GM12878 (cell line): ENCODE measurements around the gene SLC2A4. TPM values are rescaled to one million over a fixed set of nuclear protein-coding genes. Genes with fewer than 3 reads are reported as not detected.

ENCODE experiments used
- BHLHE40 ChIP-seq, 2 experiments: fragments of 450-650 bp in 1 of 2; IDR thresholded peaks; 2 replicates each; pipeline ENCODE4 v1.6.1; 2011 to 2017; ENCODE audit warnings: low read depth in 2 of 2, borderline replicate concordance in 1 of 2, improper control_type of control experiment in 1 of 2, low read length in 1 of 2, mild to moderate bottlenecking in 1 of 2
- CHD2 ChIP-seq: IDR thresholded peaks from 2 replicates; pipeline ENCODE4 v1.6.1; 2011; ENCODE audit warnings: low read depth, low read length, improper control_type of control experiment, borderline replicate concordance
- CREB1 ChIP-seq: IDR thresholded peaks from 2 replicates; pipeline ENCODE4 v1.6.1; 2012; ENCODE audit warnings: low read depth, mild to moderate bottlenecking, inconsistent platforms
- EGR1 ChIP-seq, 2 experiments: IDR thresholded peaks; 1 replicate in 1 of 2; 2 replicates in 1 of 2; pipeline ENCODE4 v1.6.1; 2011 to 2012; ENCODE audit warnings: low read depth in 2 of 2, low read length in 2 of 2, borderline replicate concordance in 1 of 2, mild to moderate bottlenecking in 1 of 2, moderate library complexity in 1 of 2
- GATAD2B ChIP-seq: fragments of 450-650 bp; conservative IDR thresholded peaks from 2 replicates; pipeline ENCODE4 v1.6.1; 2017; ENCODE audit warnings: low read depth, mild to moderate bottlenecking, moderate library complexity
- HCFC1 ChIP-seq: fragments of 150-350 bp; IDR thresholded peaks from 2 replicates; pipeline ENCODE4 v1.6.1; 2014; ENCODE audit warnings: low read length
- HDGF ChIP-seq: fragments of 450-650 bp; IDR thresholded peaks from 2 replicates; pipeline ENCODE4 v1.6.1; 2016; ENCODE audit warnings: antibody characterized with exemption
- KLF5 ChIP-seq: fragments of 450-650 bp; IDR thresholded peaks from 2 replicates; pipeline ENCODE4 v1.6.1; 2014; ENCODE audit warnings: mild to moderate bottlenecking; ENCODE audit not compliant: partially characterized antibody
- LARP7 ChIP-seq: fragments of 450-650 bp; IDR thresholded peaks from 2 replicates; pipeline ENCODE4 v1.6.1; 2017; ENCODE audit warnings: mild to moderate bottlenecking
- MEF2B ChIP-seq: fragments of 450-650 bp; IDR thresholded peaks from 2 replicates; pipeline ENCODE4 v1.6.1; 2018; ENCODE audit warnings: mild to moderate bottlenecking, moderate library complexity; ENCODE audit not compliant: partially characterized antibody, poor library complexity, severe bottlenecking
- NFYB ChIP-seq: IDR thresholded peaks from 2 replicates; pipeline ENCODE4 v1.6.1; 2011; ENCODE audit warnings: low read depth, mild to moderate bottlenecking, low read length, improper control_type of control experiment, moderate library complexity; ENCODE audit not compliant: insufficient read depth
- PAX5 ChIP-seq: IDR thresholded peaks from 2 replicates; pipeline ENCODE4 v1.6.1; 2011; ENCODE audit warnings: low read depth, low read length, borderline replicate concordance
- PML ChIP-seq: IDR thresholded peaks from 2 replicates; pipeline ENCODE4 v1.6.1; 2012; ENCODE audit warnings: low read length, inconsistent platforms
- POLR2A ChIP-seq: IDR thresholded peaks from 2 replicates; pipeline ENCODE4 v1.6.1; 2011; ENCODE audit warnings: low read depth, mild to moderate bottlenecking, low read length
- SRF ChIP-seq, 2 experiments: IDR thresholded peaks; 2 replicates each; pipeline ENCODE4 v1.6.1; 2011; ENCODE audit warnings: low read depth in 2 of 2, low read length in 2 of 2, mild to moderate bottlenecking in 1 of 2, moderate library complexity in 1 of 2
- TCF7 ChIP-seq: IDR thresholded peaks from 2 replicates; pipeline ENCODE4 v1.6.1; 2014; ENCODE audit warnings: antibody characterized with exemption, borderline replicate concordance
- ZBED1 ChIP-seq: IDR thresholded peaks from 2 replicates; pipeline ENCODE4 v1.6.1; 2016; ENCODE audit warnings: borderline replicate concordance
- ZNF274 ChIP-seq: IDR thresholded peaks from one replicate; pipeline ENCODE4 v1.8.0; 2011; ENCODE audit not compliant: insufficient read length, insufficient read depth
- ZSCAN29 ChIP-seq: fragments of 450-650 bp; IDR thresholded peaks from 2 replicates; pipeline ENCODE4 v1.6.1; 2017; ENCODE audit warnings: mild to moderate bottlenecking, moderate library complexity
- polyA plus RNA-seq, 11 experiments: library from polyadenylated mRNA; depleted of rRNA in 4 of 11; unstranded in 6 of 11; stranded (reverse) in 5 of 11; fragments of >200 nt; fragmentation: Nextera tagmentation in 4 of 11; fragmentation: Illumina TruSeq in 1 of 11; extraction: Ambion mirVana in 4 of 11; extraction: Trizol in 1 of 11; gene quantifications; 1 replicate in 1 of 11; 2 replicates in 10 of 11; pipeline versions ENCODE4 v1.2.1 to v1.2.3, GENCODE V29; 2011 to 2016; ENCODE audit warnings: inconsistent platforms in 2 of 11, missing spikeins in 2 of 11, low read depth in 1 of 11
- total RNA-seq, 4 experiments: library from RNA; depleted of rRNA in 3 of 4; stranded (reverse); fragments of >200 nt in 3 of 4; fragmentation: Illumina TruSeq in 1 of 4; extraction: Trizol in 1 of 4; gene quantifications; 2 replicates each; pipeline versions ENCODE4 v1.2.1 to v1.2.3, GENCODE V29; 2013 to 2021
- TF ChIP-seq, protein P1 (sequence below): fragments of 450-650 bp; IDR thresholded peaks from 2 replicates; pipeline ENCODE4 v1.6.1; 2018; ENCODE audit warnings: mild to moderate bottlenecking, low read depth, moderate library complexity; ENCODE audit not compliant: partially characterized antibody
- TF ChIP-seq, protein P2 (sequence below): IDR thresholded peaks from 2 replicates; pipeline ENCODE4 v1.6.1; 2012; ENCODE audit warnings: low read depth, low read length, improper control_type of control experiment
- TF ChIP-seq, protein P3 (sequence below): fragments of 450-650 bp; formaldehyde crosslinking; IDR thresholded peaks from 2 replicates; pipeline ENCODE4 v1.4.0; 2020; ENCODE audit warnings: mild to moderate bottlenecking, moderate library complexity

The SLC2A4 gene
- total and polyA plus RNA-seq, 10 of the 15 experiments (the other 5 are each of a cell fraction or from before 2014, with no cell fraction given): 0.03 to 0.23 (median 0.04) TPM; not detected in 4

DNA sequence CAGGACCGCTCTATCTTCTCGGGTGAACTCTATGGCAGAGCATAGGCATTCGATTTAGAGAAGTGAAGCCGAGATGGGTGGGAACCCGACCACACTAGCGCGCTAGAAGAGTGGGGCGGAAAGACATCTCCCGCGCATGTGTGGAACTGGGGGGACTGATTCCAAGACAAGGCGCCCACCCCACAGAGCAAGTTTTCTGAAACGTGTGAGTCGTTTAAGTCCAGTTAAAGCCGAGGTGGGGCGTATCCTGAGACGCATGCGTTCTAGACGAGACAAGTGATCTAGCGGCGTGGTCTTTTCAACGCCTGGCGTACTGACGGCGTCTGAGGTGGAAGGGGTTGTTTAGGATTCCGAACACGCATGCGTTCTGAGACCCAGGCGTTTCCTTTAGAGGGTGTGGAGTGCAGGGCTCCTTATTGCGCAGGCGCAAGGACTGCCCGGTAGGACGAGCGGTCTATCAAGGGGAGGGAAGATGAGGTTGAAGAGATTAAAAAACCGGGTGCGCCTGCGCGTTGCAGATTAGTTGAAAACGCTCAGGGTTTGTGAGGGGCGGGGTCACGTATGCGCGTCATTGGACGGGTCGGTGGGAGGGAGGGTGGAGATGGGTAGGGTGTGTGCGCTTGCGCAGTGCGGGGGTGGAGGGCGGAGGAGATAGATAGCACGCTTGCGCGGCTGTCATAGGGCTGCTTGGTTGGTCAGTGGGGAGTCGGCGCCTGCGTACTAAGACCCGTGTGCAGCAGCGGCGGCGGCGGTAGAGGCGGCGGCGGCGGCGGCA is 25.6 kb downstream of the SLC2A4 start, which contains the start of gene EIF5A (continued):
- TF ChIP-seq ZBED1: peak; percentile 46; the same call in 1 of the 2 replicates
- TF ChIP-seq, protein P1, sequence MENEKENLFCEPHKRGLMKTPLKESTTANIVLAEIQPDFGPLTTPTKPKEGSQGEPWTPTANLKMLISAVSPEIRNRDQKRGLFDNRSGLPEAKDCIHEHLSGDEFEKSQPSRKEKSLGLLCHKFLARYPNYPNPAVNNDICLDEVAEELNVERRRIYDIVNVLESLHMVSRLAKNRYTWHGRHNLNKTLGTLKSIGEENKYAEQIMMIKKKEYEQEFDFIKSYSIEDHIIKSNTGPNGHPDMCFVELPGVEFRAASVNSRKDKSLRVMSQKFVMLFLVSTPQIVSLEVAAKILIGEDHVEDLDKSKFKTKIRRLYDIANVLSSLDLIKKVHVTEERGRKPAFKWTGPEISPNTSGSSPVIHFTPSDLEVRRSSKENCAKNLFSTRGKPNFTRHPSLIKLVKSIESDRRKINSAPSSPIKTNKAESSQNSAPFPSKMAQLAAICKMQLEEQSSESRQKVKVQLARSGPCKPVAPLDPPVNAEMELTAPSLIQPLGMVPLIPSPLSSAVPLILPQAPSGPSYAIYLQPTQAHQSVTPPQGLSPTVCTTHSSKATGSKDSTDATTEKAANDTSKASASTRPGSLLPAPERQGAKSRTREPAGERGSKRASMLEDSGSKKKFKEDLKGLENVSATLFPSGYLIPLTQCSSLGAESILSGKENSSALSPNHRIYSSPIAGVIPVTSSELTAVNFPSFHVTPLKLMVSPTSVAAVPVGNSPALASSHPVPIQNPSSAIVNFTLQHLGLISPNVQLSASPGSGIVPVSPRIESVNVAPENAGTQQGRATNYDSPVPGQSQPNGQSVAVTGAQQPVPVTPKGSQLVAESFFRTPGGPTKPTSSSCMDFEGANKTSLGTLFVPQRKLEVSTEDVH: peak; percentile 83
- TF ChIP-seq SRF (IDR thresholded peaks at IDR 0.05; ENCODE audit: low read depth in 2 of 2, low read length in 2 of 2): peak in 1 of 2 experiments; percentile 88; a peak in 2 of 4 replicates
- peak; percentile 84 for TF ChIP-seq POLR2A
- no peak for TF ChIP-seq ZSCAN29
- peak; percentile 43 to 58; a peak in 2 of 4 replicates for TF ChIP-seq BHLHE40 (IDR thresholded peaks at IDR 0.05; ENCODE audit: borderline replicate concordance in 1 of 2, low read depth in 2 of 2, low read length in 1 of 2)
- TF ChIP-seq, protein P2, sequence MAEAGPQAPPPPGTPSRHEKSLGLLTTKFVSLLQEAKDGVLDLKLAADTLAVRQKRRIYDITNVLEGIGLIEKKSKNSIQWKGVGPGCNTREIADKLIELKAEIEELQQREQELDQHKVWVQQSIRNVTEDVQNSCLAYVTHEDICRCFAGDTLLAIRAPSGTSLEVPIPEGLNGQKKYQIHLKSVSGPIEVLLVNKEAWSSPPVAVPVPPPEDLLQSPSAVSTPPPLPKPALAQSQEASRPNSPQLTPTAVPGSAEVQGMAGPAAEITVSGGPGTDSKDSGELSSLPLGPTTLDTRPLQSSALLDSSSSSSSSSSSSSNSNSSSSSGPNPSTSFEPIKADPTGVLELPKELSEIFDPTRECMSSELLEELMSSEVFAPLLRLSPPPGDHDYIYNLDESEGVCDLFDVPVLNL: no peak
- peak; percentile 79 for TF ChIP-seq HCFC1
- TF ChIP-seq EGR1 (IDR thresholded peaks at IDR 0.05; ENCODE audit: borderline replicate concordance in 1 of 2, low read depth in 2 of 2, low read length in 2 of 2): peak; percentile 8 to 99
- TF ChIP-seq CHD2: peak; percentile 50; the same call in 1 of the 2 replicates
- no peak for TF ChIP-seq MEF2B
- TF ChIP-seq ZNF274: no peak
- TF ChIP-seq GATAD2B: peak; percentile 62; the same call in 1 of the 2 replicates
- no peak for TF ChIP-seq TCF7
- peak; percentile 66; the same call in 1 of the 2 replicates for TF ChIP-seq PML
- TF ChIP-seq NFYB: no peak
- TF ChIP-seq LARP7: no peak
- TF ChIP-seq, protein P3, sequence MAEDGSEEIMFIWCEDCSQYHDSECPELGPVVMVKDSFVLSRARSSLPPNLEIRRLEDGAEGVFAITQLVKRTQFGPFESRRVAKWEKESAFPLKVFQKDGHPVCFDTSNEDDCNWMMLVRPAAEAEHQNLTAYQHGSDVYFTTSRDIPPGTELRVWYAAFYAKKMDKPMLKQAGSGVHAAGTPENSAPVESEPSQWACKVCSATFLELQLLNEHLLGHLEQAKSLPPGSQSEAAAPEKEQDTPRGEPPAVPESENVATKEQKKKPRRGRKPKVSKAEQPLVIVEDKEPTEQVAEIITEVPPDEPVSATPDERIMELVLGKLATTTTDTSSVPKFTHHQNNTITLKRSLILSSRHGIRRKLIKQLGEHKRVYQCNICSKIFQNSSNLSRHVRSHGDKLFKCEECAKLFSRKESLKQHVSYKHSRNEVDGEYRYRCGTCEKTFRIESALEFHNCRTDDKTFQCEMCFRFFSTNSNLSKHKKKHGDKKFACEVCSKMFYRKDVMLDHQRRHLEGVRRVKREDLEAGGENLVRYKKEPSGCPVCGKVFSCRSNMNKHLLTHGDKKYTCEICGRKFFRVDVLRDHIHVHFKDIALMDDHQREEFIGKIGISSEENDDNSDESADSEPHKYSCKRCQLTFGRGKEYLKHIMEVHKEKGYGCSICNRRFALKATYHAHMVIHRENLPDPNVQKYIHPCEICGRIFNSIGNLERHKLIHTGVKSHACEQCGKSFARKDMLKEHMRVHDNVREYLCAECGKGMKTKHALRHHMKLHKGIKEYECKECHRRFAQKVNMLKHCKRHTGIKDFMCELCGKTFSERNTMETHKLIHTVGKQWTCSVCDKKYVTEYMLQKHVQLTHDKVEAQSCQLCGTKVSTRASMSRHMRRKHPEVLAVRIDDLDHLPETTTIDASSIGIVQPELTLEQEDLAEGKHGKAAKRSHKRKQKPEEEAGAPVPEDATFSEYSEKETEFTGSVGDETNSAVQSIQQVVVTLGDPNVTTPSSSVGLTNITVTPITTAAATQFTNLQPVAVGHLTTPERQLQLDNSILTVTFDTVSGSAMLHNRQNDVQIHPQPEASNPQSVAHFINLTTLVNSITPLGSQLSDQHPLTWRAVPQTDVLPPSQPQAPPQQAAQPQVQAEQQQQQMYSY (CRISPR knock-in tag): no peak
- peak; percentile 14 for TF ChIP-seq KLF5
- peak; percentile 90 for TF ChIP-seq CREB1
- TF ChIP-seq PAX5: no peak
- peak; percentile 99 for TF ChIP-seq HDGF
